Keratinocyte (primary cell): Measurements from ENCODE around the gene EXD3. TPM values are rescaled to one million over a fixed set of nuclear protein-coding genes. Genes with fewer than 3 reads are reported as not detected.

Experiments
- DNase-seq: peaks from one replicate; pipeline ENCODE4 v3.0.0-alpha.2; 2011; ENCODE audit warnings: low read depth, missing footprints, low spot score
- FAIRE-seq: peaks from 2 replicates; lab custom pipeline; 2011; peaks lifted over from hg19 to GRCh38; lab: Jason Lieb, UNC
- H2AFZ ChIP-seq: 2 replicates; pipeline ENCODE4 v1.6.0; 2012; ENCODE audit warnings: low read length, control low read depth, inconsistent platforms; ENCODE audit not compliant: control insufficient read depth
- H3K27ac ChIP-seq: 2 replicates; pipeline ENCODE4 v1.5.1; 2011; ENCODE audit warnings: low read length; ENCODE audit not compliant: control insufficient read depth, insufficient read depth
- H3K27me3 ChIP-seq: 3 replicates; pipeline ENCODE4 v1.6.0; 2011; ENCODE audit warnings: low read length; ENCODE audit not compliant: control insufficient read depth, insufficient read depth; ENCODE audit errors: extremely low read depth
- H3K36me3 ChIP-seq, 2 experiments: 2 replicates in 1 of 2; 3 replicates in 1 of 2; pipeline ENCODE4 v1.5.1; 2011; ENCODE audit warnings: low read length in 2 of 2, mild to moderate bottlenecking in 1 of 2; ENCODE audit not compliant: control insufficient read depth in 2 of 2, insufficient read depth in 2 of 2; ENCODE audit errors: extremely low read depth in 1 of 2
- H3K4me1 ChIP-seq: 3 replicates; pipeline ENCODE4 v1.5.1; 2011; ENCODE audit warnings: low read length; ENCODE audit not compliant: control insufficient read depth, insufficient read depth; ENCODE audit errors: extremely low read depth
- H3K4me2 ChIP-seq: 3 replicates; pipeline ENCODE4 v1.6.0; 2011; ENCODE audit warnings: low read depth, low read length; ENCODE audit not compliant: control insufficient read depth, insufficient read depth; ENCODE audit errors: extremely low read depth
- H3K4me3 ChIP-seq, 3 experiments: fragments of 200-600 bp in 1 of 3; sonication (generic) in 1 of 3; 2 replicates in 2 of 3; 3 replicates in 1 of 3; pipeline ENCODE4 v1.5.1; 2011 to 2016; ENCODE audit warnings: low read length in 3 of 3, mild to moderate bottlenecking in 3 of 3, control low read depth in 2 of 3, inconsistent platforms in 1 of 3, low read depth in 1 of 3, mixed read lengths in 1 of 3, mixed run types in 1 of 3, moderate library complexity in 1 of 3; ENCODE audit not compliant: control insufficient read depth in 2 of 3, insufficient read depth in 2 of 3; ENCODE audit errors: extremely low read depth in 1 of 3
- H3K79me2 ChIP-seq: 2 replicates; pipeline ENCODE4 v1.6.0; 2012; ENCODE audit warnings: low read length; ENCODE audit not compliant: control insufficient read depth, insufficient read depth
- H3K9ac ChIP-seq: 3 replicates; pipeline ENCODE4 v1.6.0; 2011; ENCODE audit warnings: low read length; ENCODE audit not compliant: control insufficient read depth, insufficient read depth; ENCODE audit errors: extremely low read depth
- H3K9me1 ChIP-seq: 3 replicates; pipeline ENCODE4 v1.6.0; 2011; ENCODE audit warnings: low read length; ENCODE audit not compliant: control insufficient read depth, insufficient read depth; ENCODE audit errors: extremely low read depth
- H3K9me3 ChIP-seq: 2 replicates; pipeline ENCODE4 v1.5.1; 2012; ENCODE audit warnings: low read depth, low read length; ENCODE audit not compliant: control insufficient read depth
- H4K20me1 ChIP-seq: 3 replicates; pipeline ENCODE4 v1.6.0; 2011; ENCODE audit warnings: low read length; ENCODE audit not compliant: control insufficient read depth, insufficient read depth; ENCODE audit errors: extremely low read depth
- EZH2 ChIP-seq: IDR thresholded peaks from one replicate; pipeline ENCODE4 v1.6.1; 2012; ENCODE audit warnings: inconsistent platforms, mild to moderate bottlenecking, low read length, moderate library complexity
- dilution Hi-C: fragments of 300-500 bp; cut with MboI; formaldehyde crosslinking; loops from one replicate; pipeline ENCODE4 v1.7.0; 2020; ENCODE audit warnings: low sequenced_read_pairs; ENCODE audit not compliant: extremely low pct_ligation_motif_present
- polyA plus RNA-seq, 5 experiments: library from polyadenylated mRNA; depleted of rRNA in 3 of 5; stranded (reverse) in 3 of 5; stranded (forward) in 1 of 5; unstranded in 1 of 5; fragments of >200 nt; gene quantifications; 1 replicate in 1 of 5; 2 replicates in 3 of 5; 3 replicates in 1 of 5; pipeline versions ENCODE4 v1.2.1 to v1.2.3, GENCODE V29; 2011 to 2012; ENCODE audit warnings: missing spikeins in 2 of 5, low read depth in 1 of 5, low replicate concordance in 1 of 5
- TF ChIP-seq, protein P1 (sequence below), 3 experiments: IDR thresholded peaks in 1 of 3; conservative IDR thresholded peaks in 1 of 3; optimal IDR thresholded peaks in 1 of 3; 2 replicates in 2 of 3; 3 replicates in 1 of 3; pipeline versions ENCODE3 to v1.5.1; 2011; ENCODE audit warnings: low read length in 3 of 3, mild to moderate bottlenecking in 3 of 3, moderate library complexity in 2 of 3, control low read depth in 1 of 3, inconsistent platforms in 1 of 3; ENCODE audit not compliant: insufficient read depth in 2 of 3; ENCODE audit errors: extremely low read depth in 1 of 3

Gene EXD3
- polyA plus RNA-seq, 1 donor (not counting 4 experiments of a cell fraction or from before 2014, with no cell fraction given) = 1.5 TPM

DNA sequence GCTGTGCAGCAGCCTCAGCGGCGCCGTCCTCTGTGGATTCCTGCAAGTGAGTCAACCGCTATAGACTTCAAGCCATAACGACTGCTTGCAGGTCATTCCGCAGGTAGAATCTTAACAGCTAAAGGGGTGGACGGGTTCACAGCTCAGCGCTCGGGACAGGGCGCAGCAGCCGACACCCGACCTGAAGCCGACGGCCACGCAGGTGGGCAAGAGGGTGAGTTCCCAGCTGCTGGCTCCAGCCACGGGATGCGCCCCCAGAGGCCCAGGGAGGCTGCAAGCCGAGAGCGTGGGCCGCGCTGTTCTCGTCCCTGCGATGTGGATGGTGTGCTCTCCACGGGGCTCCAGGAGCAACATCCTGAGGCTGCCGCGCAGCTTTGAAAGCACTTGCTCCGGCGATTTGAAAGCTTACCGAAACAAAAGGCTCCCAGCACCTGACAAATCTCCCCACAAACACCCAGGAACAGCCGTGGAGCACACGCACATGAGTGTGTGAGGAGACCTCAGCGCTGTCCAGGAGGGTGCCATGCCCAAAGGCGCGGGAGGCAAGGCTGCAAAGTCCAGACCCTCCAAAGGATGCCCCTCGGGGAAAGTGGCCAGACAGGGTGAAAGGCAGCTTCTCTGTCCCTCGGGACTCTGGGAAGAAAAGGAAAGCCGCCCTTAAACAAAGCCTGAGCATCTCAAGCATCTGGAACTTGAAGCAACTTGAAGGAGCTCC, 48.7 kb downstream of the EXD3 start:
- FAIRE-seq = no peak
- H3K4me3 ChIP-seq = no peak overlapping the region
- H2AFZ ChIP-seq = no peak overlapping the region
- H4K20me1 ChIP-seq = no peaks in the 10 kb centered on the region
- DNase-seq = no peak
- H3K4me1 ChIP-seq = no peaks in the 10 kb centered on the region
- no peak overlapping the region for H3K9ac ChIP-seq
- dilution Hi-C loops = no loop called here
- no peaks in the 10 kb centered on the region for H3K36me3 ChIP-seq
- no peak for TF ChIP-seq EZH2
- TF ChIP-seq, protein P1, sequence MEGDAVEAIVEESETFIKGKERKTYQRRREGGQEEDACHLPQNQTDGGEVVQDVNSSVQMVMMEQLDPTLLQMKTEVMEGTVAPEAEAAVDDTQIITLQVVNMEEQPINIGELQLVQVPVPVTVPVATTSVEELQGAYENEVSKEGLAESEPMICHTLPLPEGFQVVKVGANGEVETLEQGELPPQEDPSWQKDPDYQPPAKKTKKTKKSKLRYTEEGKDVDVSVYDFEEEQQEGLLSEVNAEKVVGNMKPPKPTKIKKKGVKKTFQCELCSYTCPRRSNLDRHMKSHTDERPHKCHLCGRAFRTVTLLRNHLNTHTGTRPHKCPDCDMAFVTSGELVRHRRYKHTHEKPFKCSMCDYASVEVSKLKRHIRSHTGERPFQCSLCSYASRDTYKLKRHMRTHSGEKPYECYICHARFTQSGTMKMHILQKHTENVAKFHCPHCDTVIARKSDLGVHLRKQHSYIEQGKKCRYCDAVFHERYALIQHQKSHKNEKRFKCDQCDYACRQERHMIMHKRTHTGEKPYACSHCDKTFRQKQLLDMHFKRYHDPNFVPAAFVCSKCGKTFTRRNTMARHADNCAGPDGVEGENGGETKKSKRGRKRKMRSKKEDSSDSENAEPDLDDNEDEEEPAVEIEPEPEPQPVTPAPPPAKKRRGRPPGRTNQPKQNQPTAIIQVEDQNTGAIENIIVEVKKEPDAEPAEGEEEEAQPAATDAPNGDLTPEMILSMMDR (optimal IDR thresholded peaks at IDR 0.05 in 1 of 3, IDR thresholded peaks at IDR 0.05 in 1 of 3, conservative IDR thresholded peaks at IDR 0.05 in 1 of 3; ENCODE audit: extremely low read depth in 1 of 3, insufficient read depth in 2 of 3, low read length in 3 of 3) = no peak
- H3K27me3 ChIP-seq = no peaks in the 10 kb centered on the region
- no peaks in the 10 kb centered on the region for H3K79me2 ChIP-seq
- H3K9me1 ChIP-seq = no peaks in the 10 kb centered on the region
- no peak overlapping the region for H3K4me2 ChIP-seq
- H3K9me3 ChIP-seq = no peaks in the 10 kb centered on the region
- H3K27ac ChIP-seq = no peak overlapping the region

DNA sequence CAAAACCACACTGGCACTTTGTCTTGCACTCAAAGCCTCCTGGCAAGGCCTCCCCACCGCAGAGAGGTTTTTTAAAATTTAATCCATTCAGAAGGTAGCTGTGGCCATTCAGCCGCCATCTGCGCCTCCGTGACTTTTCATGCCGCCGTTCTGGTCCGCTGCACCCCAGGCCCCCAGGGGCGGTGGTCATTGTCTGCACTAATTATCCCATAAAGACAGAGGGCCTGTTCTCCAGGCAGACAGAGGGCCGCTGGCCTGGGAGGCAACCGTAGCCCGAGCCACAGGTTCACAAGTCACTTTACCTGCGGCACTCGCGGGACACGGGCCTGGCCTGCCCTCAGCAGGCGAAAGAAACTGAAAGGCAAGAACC, 49.4 kb downstream of the EXD3 start:
- dilution Hi-C loops = no loop called here
- Histone ChIP-seq H3K9me1 (no peaks in the 10 kb centered on the region), H3K4me2 (no peak overlapping the region), H4K20me1 (no peaks in the 10 kb centered on the region), H3K27me3 (no peaks in the 10 kb centered on the region), H2AFZ (no peak overlapping the region), H3K4me3 (no peak overlapping the region), H3K9me3 (no peaks in the 10 kb centered on the region), H3K79me2 (no peaks in the 10 kb centered on the region), H3K4me1 (no peaks in the 10 kb centered on the region), H3K36me3 (no peaks in the 10 kb centered on the region), H3K27ac (no peak overlapping the region), H3K9ac (no peak overlapping the region)
- TF ChIP-seq, protein P1 (optimal IDR thresholded peaks at IDR 0.05 in 1 of 3, IDR thresholded peaks at IDR 0.05 in 1 of 3, conservative IDR thresholded peaks at IDR 0.05 in 1 of 3; ENCODE audit: extremely low read depth in 1 of 3, insufficient read depth in 2 of 3, low read length in 3 of 3) = no peak
- no peak for TF ChIP-seq EZH2
- no peak for DNase-seq
- FAIRE-seq = no peak
